Ureter (tissue), 1 donor: ENCODE data around the gene GLI3. TPM values are rescaled to one million over a fixed set of nuclear protein-coding genes. Genes with fewer than 3 reads are reported as not detected.

Experiments used
- DNase-seq: peaks from one replicate; pipeline ENCODE4 v3.0.0-alpha.2; 2020; ENCODE audit warnings: low spot score
- total RNA-seq: library from RNA; stranded (reverse); gene quantifications from one replicate; pipeline ENCODE4 v1.2.4, GENCODE V29; 2023
- donor health status: DM: yes; HTN: yes; CAD: no.

Gene GLI3
- total RNA-seq, 1 donor from 2014 or later, result 28.8 TPM

- DNase-seq, result peak; percentile 57
These were observed 588 bp downstream of the GLI3 start for GRCh38 chr7:42236266-42236975.

- no peak for DNase-seq
These were observed 1.3 kb downstream of the GLI3 start for GRCh38 chr7:42235741-42236161.

- no peak for DNase-seq
These were observed 2.3 kb downstream of the GLI3 start for GRCh38 chr7:42234736-42235135.

GRCh38 chr7:42233695-42234331 lies 3.2 kb downstream of the GLI3 start:
- no peak for DNase-seq

- DNase-seq, result no peak
These were observed 3.8 kb downstream of the GLI3 start for GRCh38 chr7:42233171-42233570.

- no peak for DNase-seq
These were observed 4.7 kb downstream of the GLI3 start for GRCh38 chr7:42232275-42232674.

GRCh38 chr7:42231043-42231787 lies 5.8 kb downstream of the GLI3 start:
- DNase-seq, result no peak

GRCh38 chr7:42227936-42228591 lies 8.9 kb downstream of the GLI3 start:
- DNase-seq, result no peak

GRCh38 chr7:42227541-42227935 lies 9.5 kb downstream of the GLI3 start:
- DNase-seq, result no peak

- DNase-seq, result no peak
These were observed 10.0 kb downstream of the GLI3 start for GRCh38 chr7:42227021-42227420.

GRCh38 chr7:42226354-42226941 lies 10.6 kb downstream of the GLI3 start:
- DNase-seq, result no peak

GRCh38 chr7:42224391-42225003 lies 12.5 kb downstream of the GLI3 start:
- no peak for DNase-seq

- no peak for DNase-seq
These were observed 14.1 kb downstream of the GLI3 start for GRCh38 chr7:42222891-42223290.

- no peak for DNase-seq
These were observed 14.9 kb downstream of the GLI3 start for GRCh38 chr7:42222125-42222524.

GRCh38 chr7:42221304-42221703 lies 15.7 kb downstream of the GLI3 start:
- DNase-seq, result no peak

- DNase-seq, result no peak
These were observed 17.6 kb downstream of the GLI3 start for GRCh38 chr7:42219447-42219846.

GRCh38 chr7:42218248-42218647 lies 18.8 kb downstream of the GLI3 start:
- DNase-seq, result no peak

- no peak for DNase-seq
These were observed 19.5 kb downstream of the GLI3 start for GRCh38 chr7:42217548-42217947.

GRCh38 chr7:42217053-42217452 lies 20.0 kb downstream of the GLI3 start:
- DNase-seq, result no peak

- DNase-seq, result no peak
These were observed 22.8 kb downstream of the GLI3 start for GRCh38 chr7:42214060-42214679.

- no peak for DNase-seq
These were observed 23.9 kb downstream of the GLI3 start for GRCh38 chr7:42213093-42213492.
